BJ (cell line): ENCODE results near the gene UQCRQ. TPM values are rescaled to one million over a fixed set of nuclear protein-coding genes. Genes with fewer than 3 reads are reported as not detected.

Experiments
- CTCF ChIA-PET: fragments of 350-600 bp; formaldehyde crosslinking; extraction: SDS; loops from one replicate; lab custom pipeline; 2021; ENCODE audit warnings: antibody characterized with exemption, inconsistent platforms; lab: Yijun Ruan, JAX
- POLR2A ChIA-PET: fragments of 300-600 bp; sonication (Branson Sonifier 250); formaldehyde crosslinking; extraction: SDS; loops from one replicate; lab custom pipeline; 2021; ENCODE audit warnings: antibody characterized with exemption; lab: Charles Lee
- DNase-seq: peaks from one replicate; pipeline ENCODE4 v3.0.0-alpha.2; 2011; ENCODE audit warnings: low read depth
- H3K27me3 ChIP-seq: 2 replicates; pipeline ENCODE4 v1.6.0; 2011; ENCODE audit warnings: low read length; ENCODE audit not compliant: control insufficient read depth, insufficient read depth
- H3K36me3 ChIP-seq: 2 replicates; pipeline ENCODE4 v1.5.1; 2011; ENCODE audit warnings: low read length; ENCODE audit not compliant: control insufficient read depth, insufficient read depth
- H3K4me3 ChIP-seq: 2 replicates; pipeline ENCODE4 v1.5.1; 2011; ENCODE audit warnings: low read depth, mild to moderate bottlenecking, control low read depth, low read length
- CTCF ChIP-seq: IDR thresholded peaks from 2 replicates; pipeline ENCODE4 v1.5.1; 2011; ENCODE audit warnings: low read depth, mild to moderate bottlenecking, control low read depth, inconsistent platforms, low read length, moderate library complexity; ENCODE audit not compliant: insufficient read depth
- polyA minus RNA-seq: library from RNA; depleted of rRNA, polyadenylated mRNA; stranded (reverse); fragments of >200 nt; gene quantifications from 2 replicates; pipeline ENCODE4 v1.2.3, GENCODE V29; 2011; rRNA and poly(A)+ RNA removed
- polyA plus RNA-seq: library from polyadenylated mRNA; depleted of rRNA; stranded (reverse); fragments of >200 nt; gene quantifications from 2 replicates; pipeline ENCODE4 v1.2.3, GENCODE V29; 2011; rRNA removed

UQCRQ gene
- 289 and 292 TPM in 2 replicates for polyA plus RNA-seq
- polyA minus RNA-seq, result 15.9 and 27.1 TPM in 2 replicates

GRCh38 chr5:132866342-132867045 is at the start of gene UQCRQ, which contains the start of gene GDF9:
Gene UQCRQ, plus strand, starts transcription at chr5:132866642. Its CDS starts 240 bp downstream, at chr5:132866882.
Gene GDF9, minus strand, starts transcription at chr5:132866469. Its CDS starts 1,936 bp downstream, at chr5:132864533.
- no peaks in the 10 kb centered on the region; the same call in 1 of the 2 replicates for H3K27me3 ChIP-seq
- H3K4me3 ChIP-seq, result peak within 1 kb of the TSS; percentile 79
- POLR2A ChIA-PET, result no interaction called here
- peak; percentile 97 for DNase-seq
- CTCF ChIA-PET, result interaction anchor here (0.6 to 11.5 kb wide), 7 partner anchors 13 to 120 kb away, joined by 3 to 71 read pairs (median 12); partner anchors contain the start of genes CCNI2 and SHROOM1
- peak; percentile 47 for TF ChIP-seq CTCF
- peaks cover 5% of the 10 kb centered on the region; the same call in 1 of the 2 replicates for H3K36me3 ChIP-seq

- no peak for TF ChIP-seq CTCF
- POLR2A ChIA-PET, result no interaction called here
- CTCF ChIA-PET, result interaction anchor here (0.9 to 9.4 kb wide), 5 partner anchors 12 to 79 kb away, joined by 3 to 102 read pairs (median 4); partner anchors contain the start of gene SHROOM1
- Histone ChIP-seq H3K27me3 (peaks cover 8% of the 10 kb centered on the region), H3K4me3 (no peak overlapping the region), H3K36me3 (no peaks in the 10 kb centered on the region; the same call in 1 of the 2 replicates)
- DNase-seq, result no peak
Measured at GRCh38 chr5:132817011-132817410, 49.4 kb upstream of the UQCRQ start.

GRCh38 chr5:132819468-132819867 is 47.0 kb upstream of the UQCRQ start:
- no peaks in the 10 kb centered on the region for H3K27me3 ChIP-seq
- TF ChIP-seq CTCF, result no peak
- no peak for DNase-seq
- ChIA-PET POLR2A (no interaction called here), CTCF (interaction anchor here (0.7 to 9.4 kb wide), 38 partner anchors 10 to 511 kb away, joined by 3 to 102 read pairs (median 5); partner anchors contain the start of genes CCNI2, GDF9, IL13 and KIF3A)
- H3K4me3 ChIP-seq, result no peak overlapping the region
- peaks cover 4% of the 10 kb centered on the region for H3K36me3 ChIP-seq

- POLR2A ChIA-PET, result no interaction called here
Measured at GRCh38 chr5:132820162-132820754, 46.2 kb upstream of the UQCRQ start.

More at GRCh38 chr5:132820162-132820754, 46.2 kb upstream of the UQCRQ start:
- peak; percentile 87 for TF ChIP-seq CTCF
- peaks cover 8% of the 10 kb centered on the region for H3K36me3 ChIP-seq
- CTCF ChIA-PET, result interaction anchor here (0.6 to 9.4 kb wide), 40 partner anchors 9 to 641 kb away, joined by 3 to 102 read pairs (median 5); partner anchors contain the start of genes CCNI2, GDF9, IL13 and KIF3A
- H3K4me3 ChIP-seq, result no peak overlapping the region
- no peaks in the 10 kb centered on the region for H3K27me3 ChIP-seq
- DNase-seq, result no peak
